ENCODE data around the gene ASCC2.
A peak's percentile ranks its signal among the peaks of the same experiment; 100 is the strongest.
"Not testable (repeated sequence)": the region's sequence is repeated elsewhere in the genome, so short reads cannot be mapped to it uniquely, and the experiment has no call there.

Gene ASCC2, protein sequence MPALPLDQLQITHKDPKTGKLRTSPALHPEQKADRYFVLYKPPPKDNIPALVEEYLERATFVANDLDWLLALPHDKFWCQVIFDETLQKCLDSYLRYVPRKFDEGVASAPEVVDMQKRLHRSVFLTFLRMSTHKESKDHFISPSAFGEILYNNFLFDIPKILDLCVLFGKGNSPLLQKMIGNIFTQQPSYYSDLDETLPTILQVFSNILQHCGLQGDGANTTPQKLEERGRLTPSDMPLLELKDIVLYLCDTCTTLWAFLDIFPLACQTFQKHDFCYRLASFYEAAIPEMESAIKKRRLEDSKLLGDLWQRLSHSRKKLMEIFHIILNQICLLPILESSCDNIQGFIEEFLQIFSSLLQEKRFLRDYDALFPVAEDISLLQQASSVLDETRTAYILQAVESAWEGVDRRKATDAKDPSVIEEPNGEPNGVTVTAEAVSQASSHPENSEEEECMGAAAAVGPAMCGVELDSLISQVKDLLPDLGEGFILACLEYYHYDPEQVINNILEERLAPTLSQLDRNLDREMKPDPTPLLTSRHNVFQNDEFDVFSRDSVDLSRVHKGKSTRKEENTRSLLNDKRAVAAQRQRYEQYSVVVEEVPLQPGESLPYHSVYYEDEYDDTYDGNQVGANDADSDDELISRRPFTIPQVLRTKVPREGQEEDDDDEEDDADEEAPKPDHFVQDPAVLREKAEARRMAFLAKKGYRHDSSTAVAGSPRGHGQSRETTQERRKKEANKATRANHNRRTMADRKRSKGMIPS

DNA sequence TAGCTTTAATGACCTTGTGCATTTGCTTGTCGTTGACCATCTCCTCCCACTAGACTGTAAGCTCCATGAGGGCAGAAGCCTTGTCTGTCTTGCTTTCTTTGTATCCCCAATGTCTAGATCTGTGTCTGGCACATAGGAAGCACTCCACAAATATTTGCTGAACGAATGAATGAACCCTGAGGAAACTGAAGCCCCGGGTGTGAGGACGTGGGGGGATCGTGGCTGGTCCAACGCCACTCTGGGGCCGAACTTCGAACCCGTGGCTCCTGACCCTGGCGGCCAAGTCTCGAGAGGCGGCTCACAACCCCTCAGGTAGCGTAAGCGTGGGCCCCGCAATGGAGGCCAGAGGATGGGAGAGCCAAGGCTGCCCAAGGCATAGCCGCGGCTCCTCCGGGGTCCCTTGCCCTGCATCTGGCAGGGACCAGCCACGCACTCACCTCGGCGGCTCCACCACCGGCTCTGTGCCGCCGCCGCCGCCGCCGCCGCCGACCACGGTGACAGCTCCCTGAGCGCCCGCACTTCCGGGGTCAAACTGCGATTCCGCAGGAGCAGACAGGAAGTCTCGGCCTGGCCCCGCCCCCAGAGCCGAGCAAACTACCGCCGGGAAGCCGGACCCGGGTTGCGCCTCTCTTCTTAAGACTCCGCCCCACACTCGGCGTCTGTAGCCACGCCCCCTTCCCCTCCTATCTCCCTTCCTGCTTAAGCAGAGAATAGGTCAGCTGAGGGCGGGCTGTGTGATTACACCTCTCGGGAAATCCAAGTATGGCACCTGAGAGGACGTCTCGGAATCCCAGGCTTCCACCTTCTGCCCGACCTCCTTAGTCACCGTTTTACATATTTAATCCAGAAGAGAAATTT, at the start of gene ASCC2:
TSS of gene ASCC2 (minus strand) at position 534 of the 858 bp plus-strand sequence. CDS start 5,949 bp downstream, outside the sequence.
- peak; percentile 90 for DNase-seq (ENCODE audit: low read depth)

DNA sequence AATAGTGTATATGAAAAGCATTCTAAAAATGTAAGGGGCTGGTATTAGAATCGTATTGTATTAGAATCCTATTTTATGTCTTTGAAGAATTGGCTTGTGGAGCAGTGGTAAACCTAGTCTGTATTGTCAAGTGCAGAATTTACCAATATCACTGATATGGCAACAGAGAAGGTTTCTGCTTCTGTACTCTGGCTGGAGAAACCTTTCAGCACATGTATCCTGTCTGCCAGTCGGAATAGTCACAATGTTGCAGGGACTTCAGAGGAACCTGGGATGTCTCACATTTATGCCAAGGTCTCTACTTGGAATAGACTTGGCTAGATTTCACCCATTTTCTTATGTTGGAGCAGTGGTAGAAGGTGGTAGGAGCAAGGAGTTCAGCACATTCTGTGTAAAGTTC, 49.3 kb upstream of the ASCC2 start:
- no peak for DNase-seq (ENCODE audit: low read depth)

DNA sequence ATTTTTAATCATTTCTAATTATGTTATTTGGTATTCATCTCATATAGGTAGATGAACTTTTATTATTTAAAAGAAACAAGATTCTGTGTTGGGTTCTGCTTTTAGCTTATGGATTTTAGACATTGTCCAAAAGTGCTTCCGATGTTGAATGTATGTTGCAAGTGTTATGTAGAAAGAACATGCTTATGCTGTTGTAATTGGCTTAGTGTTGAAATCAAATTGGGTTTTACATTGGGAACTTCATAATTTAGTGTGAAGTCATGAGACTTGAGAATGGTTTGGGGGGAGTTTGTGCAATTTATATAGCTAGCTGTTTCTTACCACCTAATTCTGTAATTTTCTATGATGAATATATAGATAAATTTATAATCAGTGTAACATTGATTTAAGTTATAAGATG, 48.5 kb upstream of the ASCC2 start:
- DNase-seq (ENCODE audit: low read depth) = no peak

DNA sequence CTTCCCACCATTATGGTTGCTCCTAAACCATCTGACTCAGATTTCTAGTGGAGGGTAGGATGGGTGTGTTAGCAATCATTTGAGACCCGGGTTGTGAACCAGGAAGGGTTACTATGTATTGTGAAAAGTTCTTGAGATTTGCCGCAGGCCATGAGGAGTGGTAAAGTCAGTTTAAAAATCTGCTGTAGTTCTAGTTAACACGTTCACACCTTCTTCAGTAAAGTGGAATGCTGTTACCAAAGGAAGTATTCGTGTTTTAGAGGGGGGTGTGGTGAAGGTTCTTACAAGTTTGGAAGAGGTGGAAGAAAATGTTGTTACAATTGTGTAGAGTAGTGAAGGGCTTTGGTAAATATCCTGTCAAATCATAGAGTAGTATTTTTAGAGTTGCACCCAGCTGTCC, 47.5 kb upstream of the ASCC2 start:
- no peak for DNase-seq (ENCODE audit: low read depth)

DNA sequence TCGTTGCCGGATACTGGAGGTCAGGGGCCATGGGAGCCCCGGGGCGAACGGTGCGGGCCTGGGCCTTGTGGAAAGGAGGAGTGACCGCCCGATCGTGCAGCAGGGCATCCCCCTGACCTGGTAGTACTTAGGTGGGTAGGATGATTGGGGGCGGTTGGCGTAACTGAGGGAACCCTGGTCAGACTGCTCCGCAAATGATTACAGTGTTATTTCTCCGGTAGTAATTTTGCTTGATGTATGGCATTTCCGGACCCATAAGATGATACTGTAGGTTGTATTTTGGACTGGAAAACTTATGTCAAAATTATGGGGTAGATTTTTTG, 45.7 kb upstream of the ASCC2 start:
- no peak for DNase-seq (ENCODE audit: low read depth)

DNA sequence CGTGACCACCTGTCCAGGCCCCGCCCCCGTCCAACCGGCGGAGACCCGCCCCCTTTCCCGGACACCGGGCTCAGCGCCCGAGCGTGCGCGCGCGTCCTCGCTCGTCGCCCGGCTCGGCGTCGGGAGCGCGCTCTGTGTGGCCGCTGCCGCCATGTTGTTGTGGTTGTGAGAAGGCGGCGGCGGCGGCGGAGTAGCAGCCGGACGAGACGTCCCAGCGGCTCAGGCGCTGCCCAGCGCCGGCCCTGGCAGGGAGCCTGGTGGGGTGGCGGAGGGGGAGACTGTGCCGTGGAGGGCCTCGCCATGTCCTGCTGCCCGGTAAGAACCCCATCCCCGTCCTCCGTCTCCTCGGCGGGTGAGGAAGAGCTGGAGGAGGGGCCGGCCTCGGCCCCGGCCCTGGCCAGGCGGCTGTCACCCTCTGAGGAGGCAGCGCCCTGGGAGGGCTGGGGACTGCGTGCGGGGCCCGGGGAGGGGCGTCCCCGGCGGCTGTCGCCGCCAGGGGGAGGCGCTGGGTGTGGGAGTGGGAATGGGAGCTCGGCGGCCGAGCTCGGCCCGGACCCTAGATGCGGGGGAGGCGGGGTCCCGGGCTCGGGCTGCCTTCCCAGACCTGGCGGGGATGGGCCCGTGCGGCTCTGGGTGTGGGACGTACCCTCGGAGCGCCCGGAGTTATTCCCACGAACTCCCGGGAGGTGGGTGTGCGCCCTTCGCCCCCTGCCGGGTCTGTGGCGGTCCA, 45.1 kb upstream of the ASCC2 start, which contains the start of gene MTMR3:
TSS of gene MTMR3 (plus strand) at position 130 of the 730 bp plus-strand sequence. CDS start 87,886 bp downstream, outside the sequence.
- DNase-seq (ENCODE audit: low read depth) = peak; percentile 77

DNA sequence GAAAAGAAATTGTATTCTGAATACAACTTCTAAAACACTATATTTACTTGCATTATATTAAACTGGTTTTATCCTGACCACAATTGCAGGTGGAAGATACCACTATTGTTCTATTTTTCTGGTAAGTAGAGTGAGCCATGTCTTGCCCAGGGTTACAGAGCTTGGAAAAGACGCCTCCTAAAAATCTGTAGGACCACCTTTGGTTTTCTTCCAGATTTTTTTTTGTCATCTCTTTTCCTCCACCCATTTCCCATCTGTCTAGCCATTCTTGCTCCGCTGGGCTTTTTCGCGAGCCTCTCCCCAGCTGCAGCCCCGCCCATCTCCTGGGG, 44.6 kb upstream of the ASCC2 start:
- no peak for DNase-seq (ENCODE audit: low read depth)

DNA sequence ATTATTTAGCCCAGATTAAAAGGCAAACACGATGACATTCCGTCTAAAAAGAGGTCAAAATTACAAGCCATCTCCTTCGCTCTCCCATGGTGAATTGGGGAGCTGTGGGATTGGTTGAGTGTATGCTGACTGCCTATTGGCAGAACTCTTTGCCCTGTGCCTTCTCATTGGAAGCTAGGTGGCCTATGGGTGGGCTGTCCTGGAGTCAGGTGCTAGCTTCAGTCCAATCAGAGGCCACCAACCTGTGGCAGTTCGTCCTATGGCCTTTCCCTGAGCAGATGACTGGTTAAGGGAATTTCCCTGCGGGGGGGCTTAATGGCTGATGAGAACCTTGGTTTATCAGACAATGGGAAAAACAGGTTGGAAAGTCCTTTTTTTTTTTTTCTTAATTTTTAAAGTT, 41.7 kb upstream of the ASCC2 start:
- no peak for DNase-seq (ENCODE audit: low read depth)

DNA sequence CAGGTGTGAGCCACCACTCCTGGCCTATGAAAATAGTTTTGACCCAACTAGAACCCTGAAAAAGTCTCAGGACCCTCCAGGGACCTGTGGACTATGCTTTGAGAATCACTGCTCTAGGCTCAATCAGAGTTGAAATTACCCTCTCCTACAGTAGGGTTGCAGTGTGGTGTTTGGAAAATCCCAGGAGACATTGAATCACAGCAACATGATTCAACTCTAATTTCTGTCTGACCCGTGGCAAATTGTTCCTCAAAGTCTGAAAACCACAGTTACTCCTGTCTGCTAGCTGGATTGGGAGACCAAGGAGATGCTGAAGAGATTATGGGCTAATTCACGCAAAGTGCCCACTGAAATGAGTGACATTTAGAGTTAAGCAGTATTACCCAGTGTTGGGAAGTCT, 39.5 kb upstream of the ASCC2 start:
- peak; percentile 42 for DNase-seq (ENCODE audit: low read depth)

DNA sequence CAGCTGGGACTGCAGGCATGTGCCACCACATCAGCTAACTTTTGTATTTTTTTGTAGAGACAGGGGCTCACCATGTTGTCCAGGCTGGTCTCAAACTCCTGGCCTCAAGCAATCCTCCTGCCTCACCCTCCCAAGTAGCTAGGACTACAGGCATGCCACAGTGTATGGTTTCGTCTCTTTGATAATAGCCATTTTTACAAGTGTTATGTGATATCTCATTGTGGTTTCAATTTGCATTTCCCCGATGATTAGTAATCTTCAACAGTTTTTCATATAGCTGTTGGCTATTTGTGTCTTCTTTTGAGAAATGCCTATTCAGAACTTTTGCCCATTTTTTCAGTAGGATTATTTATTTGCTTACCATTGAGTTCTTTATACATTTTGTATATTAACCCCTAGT, 35.9 kb upstream of the ASCC2 start:
- no peak for DNase-seq (ENCODE audit: low read depth)

DNA sequence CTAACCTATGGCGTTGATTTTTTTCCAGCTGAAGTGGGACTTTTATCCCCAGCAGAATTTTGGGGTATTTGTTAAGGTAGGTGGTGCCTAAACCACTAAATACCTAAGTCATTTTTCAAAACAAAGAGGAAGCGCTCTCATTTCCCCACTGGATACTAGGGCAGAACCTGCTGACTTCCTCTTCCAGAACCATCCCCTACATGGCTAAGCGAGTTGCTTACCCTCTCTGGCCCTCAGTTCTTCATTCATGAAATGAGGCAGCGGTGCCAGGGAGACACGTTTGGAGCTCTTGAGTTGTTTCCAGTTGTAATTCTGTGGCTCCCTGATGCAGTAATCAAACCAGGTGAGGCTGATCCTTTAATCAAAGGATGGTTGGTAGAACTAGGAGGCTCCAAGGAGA, 34.9 kb upstream of the ASCC2 start:
- no peak for DNase-seq (ENCODE audit: low read depth)

DNA sequence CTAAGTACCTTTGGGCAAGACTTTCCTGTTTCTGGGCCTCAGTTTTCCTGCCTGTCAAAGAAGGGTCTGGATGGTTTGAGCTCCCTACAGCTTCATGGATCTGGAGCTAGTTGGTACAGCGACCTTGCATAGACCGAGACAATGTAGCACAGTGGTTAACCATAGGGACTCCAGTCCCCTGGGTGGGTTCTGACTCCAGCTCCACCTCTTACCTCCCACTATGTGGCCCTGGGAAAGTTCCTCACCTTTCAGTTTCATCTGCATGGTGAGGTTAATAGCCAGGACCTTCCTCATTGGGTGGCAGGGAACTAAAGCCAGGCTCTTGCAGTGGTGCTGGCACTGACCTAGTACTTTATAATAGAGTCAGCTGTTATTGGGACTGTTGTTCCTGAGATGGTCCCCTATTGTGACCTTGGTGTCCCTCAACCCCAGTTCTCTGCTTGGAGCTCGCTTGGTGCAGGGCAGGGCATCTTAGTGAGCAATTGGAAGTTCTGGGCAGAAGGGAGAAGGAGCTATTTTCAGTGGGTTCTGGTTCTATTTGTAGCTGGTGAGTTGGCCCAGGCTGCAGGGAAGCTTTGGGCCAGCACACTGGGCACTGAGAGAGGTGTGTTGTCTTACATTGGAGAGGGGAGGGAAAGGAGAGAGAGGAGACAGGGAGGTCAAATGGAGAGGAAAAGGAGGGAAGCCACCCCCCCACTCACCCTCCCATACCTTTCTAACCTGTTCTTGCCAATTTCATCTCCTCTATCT, 34.2 kb upstream of the ASCC2 start:
- no peak for DNase-seq (ENCODE audit: low read depth)

DNA sequence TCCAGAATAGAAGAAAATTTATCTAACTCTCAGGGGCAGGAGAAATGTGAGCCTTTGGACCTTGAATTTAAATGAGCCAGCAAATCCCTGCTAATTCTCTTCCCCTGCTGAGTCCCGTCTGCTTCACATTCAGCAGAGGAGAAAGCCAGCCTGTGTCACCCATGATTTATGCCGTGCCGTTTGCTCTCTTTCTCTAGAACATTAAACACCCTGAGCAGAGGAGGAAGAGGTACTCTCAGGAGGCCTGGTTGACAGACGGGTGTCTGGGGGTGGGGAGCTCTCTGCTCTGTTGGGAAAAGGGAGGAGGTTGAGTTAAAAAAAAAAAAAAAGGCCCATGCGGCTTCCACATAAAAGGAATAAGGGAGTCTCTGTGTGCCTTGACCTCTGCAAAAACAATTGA, 33.6 kb upstream of the ASCC2 start:
- no peak for DNase-seq (ENCODE audit: low read depth)

DNA sequence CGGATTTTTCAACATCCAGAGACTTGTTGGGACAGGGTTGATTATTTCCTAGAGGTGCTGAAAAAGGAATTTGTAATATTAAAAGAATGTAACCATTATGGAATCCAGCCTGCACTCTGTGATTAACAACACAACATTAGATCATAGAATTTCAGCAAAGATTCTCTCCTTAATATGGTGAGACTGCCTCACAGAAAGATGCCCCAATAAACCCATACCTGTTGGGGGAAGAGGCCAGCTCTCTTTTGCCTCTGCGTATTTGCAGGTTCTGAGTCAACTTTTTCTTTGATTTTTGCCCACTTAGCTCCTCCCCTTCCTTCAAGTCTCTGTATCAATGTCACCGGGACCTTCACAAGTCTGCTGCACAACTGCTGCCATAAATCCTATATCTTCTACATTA, 32.5 kb upstream of the ASCC2 start:
- DNase-seq (ENCODE audit: low read depth) = no peak

DNA sequence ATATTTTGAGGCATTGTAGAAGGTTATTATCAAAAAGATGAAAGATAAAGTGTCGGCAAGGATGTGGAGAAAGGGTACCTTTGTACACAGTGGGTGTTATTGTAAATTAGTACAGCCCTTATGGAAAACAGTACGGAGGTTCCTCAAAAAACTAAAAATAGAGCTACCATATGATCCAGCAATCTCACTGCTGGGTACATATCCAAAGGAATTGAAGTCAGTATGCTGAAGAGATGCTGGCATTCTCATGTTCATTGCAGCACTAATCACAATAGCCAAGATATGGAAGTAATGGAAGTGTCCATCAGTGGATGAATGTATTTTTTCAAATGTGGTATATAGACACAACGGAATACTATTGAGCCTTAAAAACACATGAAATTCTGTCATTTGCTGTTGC, 29.8 kb upstream of the ASCC2 start:
- no peak for DNase-seq (ENCODE audit: low read depth)

DNA sequence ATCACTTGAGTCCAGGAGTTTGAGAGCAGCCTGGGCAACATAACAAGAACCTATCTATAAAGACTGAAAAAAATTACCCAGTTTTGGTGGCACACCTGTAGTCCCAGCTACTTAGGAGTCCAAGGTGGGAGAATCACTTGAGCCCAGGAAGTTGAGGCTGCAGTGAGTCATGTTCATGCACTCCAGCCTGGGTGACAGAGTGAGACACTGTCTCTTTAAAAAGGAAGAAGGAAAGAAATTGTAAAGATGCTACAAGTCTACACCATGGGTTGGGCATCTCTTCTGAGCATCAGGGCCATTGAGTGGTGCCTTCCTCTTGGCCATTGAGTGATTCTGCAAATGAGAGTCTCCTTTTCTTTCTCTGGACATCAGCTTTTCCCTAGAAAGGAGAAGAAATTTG, 29.2 kb upstream of the ASCC2 start:
- DNase-seq (ENCODE audit: low read depth) = no peak

DNA sequence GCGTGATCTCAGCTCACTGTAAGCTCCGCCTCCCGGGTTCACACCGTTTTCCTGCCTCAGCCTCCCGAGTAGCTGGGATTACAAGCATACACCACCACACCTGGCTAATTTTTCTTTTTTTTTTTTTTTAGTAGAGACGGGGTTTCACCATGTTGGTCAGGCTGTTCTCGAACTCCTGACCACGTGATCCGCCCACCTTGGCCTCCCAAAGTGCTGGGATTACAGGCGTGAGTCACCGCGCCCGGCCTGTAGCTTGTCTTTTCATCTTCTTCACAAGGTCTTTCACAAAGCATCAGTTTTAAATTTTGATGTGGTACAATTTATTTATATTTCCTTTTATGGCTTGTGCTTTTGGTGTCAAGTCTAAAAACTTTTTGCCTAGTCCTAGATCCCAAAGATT, 27.5 kb upstream of the ASCC2 start:
- not testable (repeated sequence) for DNase-seq (ENCODE audit: low read depth)

DNA sequence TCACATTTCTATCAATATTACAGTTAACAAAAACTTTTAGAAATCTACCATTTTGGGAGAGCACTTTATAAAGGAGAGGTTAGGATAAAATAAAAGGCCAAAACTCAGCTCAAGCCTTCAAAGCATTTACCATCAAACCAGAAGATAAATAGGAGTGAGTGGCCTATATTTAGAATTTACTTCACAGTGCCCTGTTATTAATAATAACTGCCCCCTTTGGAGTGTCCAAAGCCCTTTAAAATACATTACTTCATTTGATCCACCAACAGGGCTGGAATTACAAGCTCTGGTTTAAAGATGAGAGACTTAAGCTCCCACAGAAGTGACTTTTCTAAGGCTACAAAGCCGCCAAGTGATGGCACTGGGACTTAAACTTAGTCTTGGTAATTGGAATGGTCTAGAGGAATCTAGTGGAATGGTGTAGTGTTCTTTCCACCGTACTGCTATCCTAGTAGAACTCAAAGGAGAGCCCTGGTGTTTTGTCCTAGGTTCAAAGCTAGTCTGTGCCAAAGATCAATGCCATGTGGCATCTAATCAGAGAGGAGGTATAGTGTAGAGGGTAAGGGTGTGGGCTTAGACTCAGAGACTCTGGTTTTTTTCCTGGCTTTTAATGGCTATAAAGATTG, 23.7 kb upstream of the ASCC2 start:
- no peak for DNase-seq (ENCODE audit: low read depth)

DNA sequence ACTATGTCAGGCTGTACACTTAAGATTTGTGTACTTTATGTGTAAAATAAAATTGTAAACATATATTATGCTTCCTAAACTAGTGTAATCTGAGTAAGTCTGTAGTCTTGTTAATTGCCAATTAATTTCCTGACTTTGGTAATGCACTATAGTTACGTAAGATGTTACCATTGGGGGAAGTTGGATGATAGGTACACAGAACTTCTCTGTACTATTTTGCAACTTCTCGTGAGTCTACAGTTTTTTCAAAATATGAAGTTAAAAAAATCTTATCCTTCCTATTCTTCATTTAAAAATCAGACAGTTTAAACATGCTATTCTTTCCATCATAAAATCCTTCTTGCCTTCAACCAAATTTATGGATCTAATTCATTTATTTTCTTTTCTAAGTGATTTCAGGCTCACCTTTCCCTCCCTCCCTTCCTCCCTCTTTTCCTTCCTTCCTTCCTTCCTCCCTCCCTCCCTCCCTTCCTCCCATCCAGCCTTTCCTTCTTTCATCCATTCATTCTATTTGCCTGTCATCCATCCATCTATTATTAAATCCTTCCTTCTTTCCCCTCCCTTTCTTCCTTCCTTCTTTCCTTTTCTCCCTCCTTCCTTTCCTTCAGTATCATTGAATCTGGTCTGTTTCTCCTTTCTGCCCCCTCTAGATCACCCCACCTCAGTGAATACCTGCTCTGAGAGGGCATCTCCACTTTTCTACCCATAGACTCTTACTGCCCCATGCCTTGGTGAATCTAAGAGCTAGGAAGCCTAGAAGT, 22.1 kb upstream of the ASCC2 start:
- DNase-seq (ENCODE audit: low read depth) = no peak

DNA sequence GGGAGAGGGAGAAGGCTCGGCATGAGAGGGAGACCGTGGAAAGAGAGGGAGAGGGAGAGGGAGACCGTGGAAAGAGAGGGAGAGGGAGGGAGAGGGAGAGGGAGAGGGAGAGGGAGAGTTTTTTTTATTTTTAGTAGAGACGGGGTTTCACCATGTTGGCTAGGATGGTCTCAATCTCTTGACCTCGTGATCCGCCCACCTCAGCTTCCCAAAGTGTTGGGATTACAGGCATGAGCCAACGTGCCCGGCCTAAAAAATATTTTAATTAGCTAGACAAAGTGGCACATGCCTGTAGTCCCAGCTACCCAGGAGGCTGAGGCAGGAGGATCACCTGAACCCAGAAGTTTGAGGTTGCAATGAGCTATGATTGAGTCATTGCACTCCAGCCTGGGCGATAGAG, 21.0 kb upstream of the ASCC2 start:
- DNase-seq (ENCODE audit: low read depth) = not testable (repeated sequence)

Measured in GM04504 (cell line).